SJCRH30 (cell line): Measurements from ENCODE around the gene VASN. TPM values are rescaled to one million over a fixed set of nuclear protein-coding genes. Genes with fewer than 3 reads are reported as not detected.
"Not testable (repeated sequence)": the region's sequence is repeated elsewhere in the genome, so short reads cannot be mapped to it uniquely, and the experiment has no call there.

Source experiments
- DNase-seq, 2 experiments: peaks; one replicate each; pipeline ENCODE4 v3.0.0-alpha.2; 2015 to 2020
- H3K27ac ChIP-seq: fragments of 250-450 bp; sonication (Bioruptor Pico); 2 replicates; pipeline ENCODE4 v1.5.1; 2020; ENCODE audit warnings: mild to moderate bottlenecking, moderate library complexity
- H3K27me3 ChIP-seq: fragments of 250-450 bp; sonication (Bioruptor Pico); 2 replicates; pipeline ENCODE4 v1.5.1; 2020; ENCODE audit warnings: mild to moderate bottlenecking, moderate library complexity
- H3K36me3 ChIP-seq: fragments of 250-450 bp; sonication (Bioruptor Pico); 2 replicates; pipeline ENCODE4 v1.5.1; 2020; ENCODE audit warnings: mild to moderate bottlenecking, moderate library complexity
- H3K4me1 ChIP-seq: fragments of 250-450 bp; sonication (Bioruptor Pico); 2 replicates; pipeline ENCODE4 v1.5.1; 2020; ENCODE audit warnings: mild to moderate bottlenecking, moderate library complexity
- H3K4me3 ChIP-seq: fragments of 250-450 bp; sonication (Bioruptor Pico); 2 replicates; pipeline ENCODE4 v1.5.1; 2020; ENCODE audit warnings: mild to moderate bottlenecking, moderate library complexity
- H3K9me3 ChIP-seq: fragments of 250-450 bp; sonication (Bioruptor Pico); replicated peaks from 2 replicates; pipeline ENCODE4 v1.5.1; 2020; ENCODE audit warnings: mild to moderate bottlenecking, moderate library complexity
- total RNA-seq: library from RNA; depleted of rRNA; stranded (reverse); fragments of >200 nt; shearing (Covaris generic); gene quantifications from 2 replicates; pipeline ENCODE4 v1.2.3, GENCODE V29; 2014

The VASN gene
- total RNA-seq, 1 experiment from 2014 or later, result 0.18 TPM

GRCh38 chr16:4332623-4333307 lies 38.9 kb upstream of the VASN start:
- peaks cover 17% of the 10 kb centered on the region for H3K4me1 ChIP-seq
- no peak for DNase-seq
- H3K27me3 ChIP-seq, result no peaks in the 10 kb centered on the region
- no peak overlapping the region for H3K4me3 ChIP-seq
- H3K36me3 ChIP-seq, result no peaks in the 10 kb centered on the region
- H3K27ac ChIP-seq, result no peak overlapping the region
- no peaks in the 10 kb centered on the region for H3K9me3 ChIP-seq

- Histone ChIP-seq H3K4me3 (no peak overlapping the region), H3K9me3 (no peaks in the 10 kb centered on the region), H3K27me3 (no peaks in the 10 kb centered on the region), H3K27ac (no peak overlapping the region), H3K36me3 (no peaks in the 10 kb centered on the region), H3K4me1 (peaks cover 13% of the 10 kb centered on the region)
- no peak for DNase-seq
Measured at GRCh38 chr16:4333308-4333638, 38.4 kb upstream of the VASN start.

GRCh38 chr16:4333714-4334113 lies 37.9 kb upstream of the VASN start:
- not testable (repeated sequence) for H3K27ac ChIP-seq, H3K4me3 ChIP-seq, DNase-seq, H3K9me3 ChIP-seq, H3K27me3 ChIP-seq, H3K36me3 ChIP-seq, H3K4me1 ChIP-seq

- Histone ChIP-seq H3K27ac (no peak overlapping the region), H3K27me3 (no peaks in the 10 kb centered on the region), H3K9me3 (no peaks in the 10 kb centered on the region), H3K4me1 (no peaks in the 10 kb centered on the region), H3K4me3 (no peak overlapping the region), H3K36me3 (0 out of 2 replicates have a peak, but pooled peaks cover 2% of the 10 kb centered on the region)
- no peak for DNase-seq
Measured at GRCh38 chr16:4334724-4335495, 36.7 kb upstream of the VASN start.

- no peaks in the 10 kb centered on the region for H3K4me1 ChIP-seq
- H3K4me3 ChIP-seq, result no peak overlapping the region
- H3K36me3 ChIP-seq, result 0 out of 2 replicates have a peak, but pooled peaks cover 2% of the 10 kb centered on the region
- no peak overlapping the region for H3K27ac ChIP-seq
- H3K9me3 ChIP-seq, result no peaks in the 10 kb centered on the region
- no peak for DNase-seq
- H3K27me3 ChIP-seq, result no peaks in the 10 kb centered on the region
Measured at GRCh38 chr16:4336701-4337539, 34.7 kb upstream of the VASN start.

- Histone ChIP-seq H3K27ac (no peak overlapping the region), H3K4me1 (no peaks in the 10 kb centered on the region), H3K9me3 (no peaks in the 10 kb centered on the region), H3K4me3 (no peak overlapping the region), H3K36me3 (0 out of 2 replicates have a peak, but pooled peaks cover 2% of the 10 kb centered on the region), H3K27me3 (no peaks in the 10 kb centered on the region)
- DNase-seq, result no peak
Measured at GRCh38 chr16:4337540-4338088, 34.0 kb upstream of the VASN start.

- 0 out of 2 replicates have a peak, but pooled peaks cover 2% of the 10 kb centered on the region for H3K36me3 ChIP-seq
Measured at GRCh38 chr16:4338125-4338582, 33.5 kb upstream of the VASN start.

GRCh38 chr16:4338712-4339299 lies 32.8 kb upstream of the VASN start:
- Histone ChIP-seq H3K9me3 (no peaks in the 10 kb centered on the region), H3K27ac (no peak overlapping the region), H3K4me3 (no peak overlapping the region), H3K4me1 (no peaks in the 10 kb centered on the region), H3K27me3 (no peaks in the 10 kb centered on the region), H3K36me3 (0 out of 2 replicates have a peak, but pooled peaks cover 2% of the 10 kb centered on the region)
- no peak for DNase-seq

More at GRCh38 chr16:4338125-4338582, 33.5 kb upstream of the VASN start:
- Histone ChIP-seq H3K27me3 (no peaks in the 10 kb centered on the region), H3K4me3 (no peak overlapping the region), H3K27ac (no peak overlapping the region), H3K9me3 (no peaks in the 10 kb centered on the region), H3K4me1 (no peaks in the 10 kb centered on the region)
- DNase-seq, result no peak

GRCh38 chr16:4339455-4339854 lies 32.2 kb upstream of the VASN start:
- Histone ChIP-seq H3K27me3 (no peaks in the 10 kb centered on the region), H3K4me1 (no peaks in the 10 kb centered on the region), H3K27ac (no peak overlapping the region), H3K36me3 (0 out of 2 replicates have a peak, but pooled peaks cover 2% of the 10 kb centered on the region), H3K9me3 (no peaks in the 10 kb centered on the region), H3K4me3 (no peak overlapping the region)
- no peak for DNase-seq

GRCh38 chr16:4339909-4340308 lies 31.7 kb upstream of the VASN start:
- H3K4me1 ChIP-seq, result no peaks in the 10 kb centered on the region
- DNase-seq, result no peak
- no peak overlapping the region for H3K27ac ChIP-seq
- no peaks in the 10 kb centered on the region for H3K27me3 ChIP-seq
- H3K4me3 ChIP-seq, result no peak overlapping the region
- H3K9me3 ChIP-seq, result no peaks in the 10 kb centered on the region
- H3K36me3 ChIP-seq, result 0 out of 2 replicates have a peak, but pooled peaks cover 2% of the 10 kb centered on the region

GRCh38 chr16:4340443-4340842 lies 31.2 kb upstream of the VASN start:
- Histone ChIP-seq H3K9me3 (no peaks in the 10 kb centered on the region), H3K4me3 (no peak overlapping the region), H3K27ac (no peak overlapping the region), H3K27me3 (no peaks in the 10 kb centered on the region), H3K4me1 (no peaks in the 10 kb centered on the region), H3K36me3 (0 out of 2 replicates have a peak, but pooled peaks cover 2% of the 10 kb centered on the region)
- DNase-seq, result no peak

GRCh38 chr16:4341250-4341649 lies 30.4 kb upstream of the VASN start:
- no peaks in the 10 kb centered on the region for H3K9me3 ChIP-seq
- H3K4me3 ChIP-seq, result no peak overlapping the region
- H3K4me1 ChIP-seq, result no peaks in the 10 kb centered on the region
- no peak overlapping the region for H3K27ac ChIP-seq
- no peaks in the 10 kb centered on the region for H3K27me3 ChIP-seq
- 0 out of 2 replicates have a peak, but pooled peaks cover 2% of the 10 kb centered on the region for H3K36me3 ChIP-seq
- DNase-seq, result no peak

GRCh38 chr16:4342866-4343744 lies 28.5 kb upstream of the VASN start:
- H3K4me3 ChIP-seq, result no peak overlapping the region
- no peaks in the 10 kb centered on the region for H3K4me1 ChIP-seq
- DNase-seq, result no peak
- H3K36me3 ChIP-seq, result 0 out of 2 replicates have a peak, but pooled peaks cover 2% of the 10 kb centered on the region
- H3K27me3 ChIP-seq, result no peaks in the 10 kb centered on the region
- no peak overlapping the region for H3K27ac ChIP-seq
- no peaks in the 10 kb centered on the region for H3K9me3 ChIP-seq
